ENCODE results near the gene MEAF6.

- no peak for TF ChIP-seq POLR2A (IDR thresholded peaks at IDR 0.05)
- TF ChIP-seq, protein P1, sequence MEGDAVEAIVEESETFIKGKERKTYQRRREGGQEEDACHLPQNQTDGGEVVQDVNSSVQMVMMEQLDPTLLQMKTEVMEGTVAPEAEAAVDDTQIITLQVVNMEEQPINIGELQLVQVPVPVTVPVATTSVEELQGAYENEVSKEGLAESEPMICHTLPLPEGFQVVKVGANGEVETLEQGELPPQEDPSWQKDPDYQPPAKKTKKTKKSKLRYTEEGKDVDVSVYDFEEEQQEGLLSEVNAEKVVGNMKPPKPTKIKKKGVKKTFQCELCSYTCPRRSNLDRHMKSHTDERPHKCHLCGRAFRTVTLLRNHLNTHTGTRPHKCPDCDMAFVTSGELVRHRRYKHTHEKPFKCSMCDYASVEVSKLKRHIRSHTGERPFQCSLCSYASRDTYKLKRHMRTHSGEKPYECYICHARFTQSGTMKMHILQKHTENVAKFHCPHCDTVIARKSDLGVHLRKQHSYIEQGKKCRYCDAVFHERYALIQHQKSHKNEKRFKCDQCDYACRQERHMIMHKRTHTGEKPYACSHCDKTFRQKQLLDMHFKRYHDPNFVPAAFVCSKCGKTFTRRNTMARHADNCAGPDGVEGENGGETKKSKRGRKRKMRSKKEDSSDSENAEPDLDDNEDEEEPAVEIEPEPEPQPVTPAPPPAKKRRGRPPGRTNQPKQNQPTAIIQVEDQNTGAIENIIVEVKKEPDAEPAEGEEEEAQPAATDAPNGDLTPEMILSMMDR (IDR thresholded peaks at IDR 0.05): no peak
Observed at GRCh38 chr1:37517569-37517968, 3.0 kb upstream of the MEAF6 start.
